HG03460 (cell line): ENCODE data around the gene VILL.
"Not testable (repeated sequence)": the region's sequence is repeated elsewhere in the genome, so short reads cannot be mapped to it uniquely, and the experiment has no call there.

Source experiments
- ATAC-seq: cut with Tn5 transposase; IDR thresholded peaks from one replicate; pipeline ENCODE4 v1.9.1; 2021; ENCODE audit not compliant: unreplicated experiment

Gene VILL

DNA sequence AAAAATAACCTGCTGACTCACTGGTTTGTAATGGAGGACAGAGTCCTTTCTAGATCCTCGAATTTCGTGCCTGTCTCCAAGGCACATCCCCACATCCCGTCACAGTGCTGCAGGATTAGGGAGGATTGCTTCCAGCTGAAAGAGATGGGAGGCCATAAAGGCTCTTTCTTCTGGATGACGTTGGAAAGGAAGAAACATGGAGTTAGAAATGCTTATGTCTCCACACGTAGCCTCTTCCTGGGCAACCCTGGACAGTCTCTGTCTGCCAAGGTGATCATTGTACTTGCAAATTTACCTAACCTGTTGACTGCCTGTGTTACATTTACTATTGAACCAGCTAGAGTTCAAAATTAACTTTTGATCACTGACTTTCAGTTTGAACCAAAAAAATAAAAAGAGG is 27.6 kb upstream of the VILL start:
- no peak for ATAC-seq

DNA sequence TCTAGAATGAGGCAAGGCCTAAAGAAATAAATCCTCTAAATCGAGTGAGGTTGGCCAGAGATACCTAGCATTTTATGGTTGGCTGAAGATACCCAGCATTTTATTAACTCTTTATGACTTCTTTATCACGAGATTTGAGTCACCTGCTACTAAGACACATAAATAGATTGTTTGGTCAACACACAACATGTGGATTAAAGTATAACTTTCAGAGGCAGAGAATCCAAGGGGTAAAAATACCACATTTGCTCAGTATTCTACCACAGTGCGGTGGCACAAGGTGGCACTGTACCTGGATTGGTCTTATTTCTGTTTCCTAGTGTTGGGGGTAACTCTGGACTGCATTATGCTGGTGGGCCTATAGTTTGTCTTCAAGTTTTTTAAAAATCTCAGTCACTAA is 27.0 kb upstream of the VILL start:
- no peak for ATAC-seq

DNA sequence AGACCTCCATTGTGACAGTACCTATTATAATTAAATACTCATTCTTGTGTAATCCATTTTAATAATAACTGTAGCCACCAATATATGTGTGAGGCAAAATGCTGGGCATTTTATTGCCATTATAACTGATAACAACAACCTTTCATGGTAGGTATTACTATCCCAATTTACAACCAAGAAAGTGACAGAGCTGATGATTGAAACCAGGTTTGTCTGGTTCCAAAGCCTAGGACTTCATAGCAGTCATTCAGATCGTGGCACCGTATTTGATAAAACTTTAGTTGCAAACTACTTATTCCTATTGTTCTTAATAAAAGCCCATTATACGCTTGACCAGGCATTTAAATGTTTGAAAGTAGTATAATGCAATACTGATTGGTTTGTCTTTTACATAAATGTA is 26.4 kb upstream of the VILL start:
- no peak for ATAC-seq

DNA sequence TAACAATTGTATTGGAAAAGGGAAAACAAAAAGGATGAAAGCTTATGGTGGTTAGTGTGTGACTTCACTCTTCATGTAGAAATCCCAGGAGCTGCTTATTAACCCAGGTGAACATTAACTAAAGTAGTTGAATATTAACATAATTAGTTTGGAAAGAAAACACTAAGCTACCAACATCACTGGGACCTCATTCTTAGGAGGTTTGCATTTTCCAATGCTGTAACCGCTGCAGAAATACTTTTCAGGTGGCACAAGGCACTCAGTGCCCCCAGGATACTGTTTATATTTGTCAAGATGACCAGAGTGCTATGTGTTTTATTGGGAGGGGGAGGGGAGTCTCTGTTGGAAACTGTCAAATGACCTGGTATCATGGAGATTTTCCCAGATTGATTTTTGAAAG is 25.9 kb upstream of the VILL start:
- no peak for ATAC-seq

DNA sequence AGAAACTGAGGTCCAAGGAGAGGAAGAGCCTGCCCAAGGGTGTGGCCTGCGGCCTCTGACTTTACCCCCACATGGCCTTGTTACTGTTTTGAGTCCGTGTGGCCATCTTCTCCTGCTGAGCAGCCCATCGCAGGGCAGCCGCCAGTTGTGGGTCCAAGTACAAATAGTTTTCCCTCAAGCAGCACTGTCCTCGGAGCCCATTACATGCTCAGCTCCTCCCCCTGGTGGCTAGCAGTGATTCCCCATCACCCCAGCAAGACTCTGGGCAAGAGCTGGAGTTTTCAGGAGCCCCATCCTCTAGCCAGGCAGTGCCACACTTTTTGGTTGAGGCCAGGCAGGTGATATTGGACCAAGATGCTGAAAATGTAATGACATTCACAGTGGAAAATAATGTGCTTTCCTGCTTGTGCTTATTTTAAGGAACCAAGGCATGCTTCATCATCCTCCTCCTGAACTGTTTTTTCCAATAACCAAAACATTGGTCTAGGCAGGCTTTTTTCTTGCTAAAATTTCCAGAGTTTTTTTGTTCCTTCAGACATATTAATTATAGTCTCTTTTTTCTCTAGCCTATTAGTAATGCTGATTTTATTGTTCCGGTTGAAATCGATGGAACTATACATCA is 23.2 kb upstream of the VILL start:
- ATAC-seq: peak; percentile 65

DNA sequence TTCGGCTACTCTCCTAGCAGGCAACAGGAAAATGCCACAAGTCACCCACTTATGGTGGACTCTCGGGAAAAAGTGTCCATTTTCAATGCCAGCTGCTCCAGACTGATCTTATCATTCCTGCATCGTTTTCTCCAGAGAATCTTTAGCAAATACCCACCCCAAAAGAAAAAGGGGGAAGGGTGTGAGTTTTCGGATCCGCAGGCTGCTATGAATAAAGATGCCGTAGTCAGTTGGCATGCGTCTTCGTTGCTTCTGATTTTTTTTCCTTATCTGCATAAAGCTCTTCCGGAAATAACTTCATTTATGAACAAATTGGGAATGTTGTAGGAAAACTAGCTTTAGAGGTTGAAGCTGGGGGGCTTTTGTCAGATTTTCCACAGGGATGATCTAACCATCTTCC is 22.4 kb upstream of the VILL start:
- no peak for ATAC-seq

DNA sequence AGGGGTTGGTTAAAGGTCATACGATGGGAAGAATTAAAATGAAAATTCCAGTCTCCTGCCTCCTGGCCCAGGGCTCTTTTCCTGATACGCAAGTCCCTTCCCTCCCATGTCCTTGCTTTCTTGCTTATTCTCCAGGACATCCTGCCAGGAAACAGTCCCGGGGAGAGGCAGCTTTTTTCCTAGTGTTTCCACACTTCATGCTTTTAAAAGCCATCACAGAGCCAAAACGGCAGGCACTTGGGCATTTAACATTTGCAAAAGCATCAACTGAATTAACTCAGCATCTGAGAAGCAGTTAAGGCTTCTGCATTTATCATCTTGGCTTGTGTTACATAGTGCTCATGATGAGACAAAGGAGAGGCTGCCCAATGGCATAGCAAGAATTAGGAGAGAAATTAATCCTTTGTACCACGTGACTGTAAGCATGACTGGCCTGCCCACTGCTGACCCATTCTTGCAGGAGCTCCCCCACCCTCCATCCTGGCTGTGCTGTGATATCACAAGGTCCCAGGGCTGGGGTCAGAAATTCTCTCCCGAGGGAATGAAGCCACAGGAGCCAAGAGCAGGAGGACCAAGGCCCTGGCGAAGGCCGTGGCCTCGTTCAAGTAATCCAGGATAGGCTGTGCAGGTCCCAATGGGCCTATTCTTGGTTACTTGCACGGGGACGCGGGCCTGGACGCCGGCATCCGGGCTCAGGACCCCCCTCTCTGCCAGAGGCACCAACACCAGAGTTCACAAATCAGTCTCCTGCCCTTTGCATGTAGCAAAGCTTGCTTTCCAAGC is 21.6 kb upstream of the VILL start:
- no peak for ATAC-seq

DNA sequence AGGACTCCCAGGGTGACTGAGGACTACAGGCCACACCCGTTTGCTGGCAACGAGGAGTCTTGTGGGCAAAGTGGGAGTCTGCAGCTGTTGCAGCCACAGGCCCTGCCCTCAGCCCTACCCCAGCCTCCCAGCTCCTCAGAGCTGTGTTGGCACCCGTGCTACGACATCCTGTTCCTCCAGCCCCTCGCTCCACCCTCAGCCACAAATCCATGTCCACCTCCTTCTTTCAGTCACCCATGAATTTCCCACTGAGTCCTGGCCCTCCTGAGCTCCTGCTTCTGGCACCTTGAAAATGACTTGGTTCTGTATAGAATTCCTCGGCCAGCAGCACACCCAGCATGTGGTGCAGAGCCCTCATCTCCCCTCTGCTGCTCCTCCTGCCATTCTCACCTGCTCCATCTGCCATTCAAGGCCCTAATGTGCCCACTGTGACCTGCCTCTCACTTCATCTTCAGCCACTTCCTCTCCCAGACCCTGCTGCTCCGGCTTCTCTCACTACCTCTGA is 20.9 kb upstream of the VILL start:
- ATAC-seq: no peak

DNA sequence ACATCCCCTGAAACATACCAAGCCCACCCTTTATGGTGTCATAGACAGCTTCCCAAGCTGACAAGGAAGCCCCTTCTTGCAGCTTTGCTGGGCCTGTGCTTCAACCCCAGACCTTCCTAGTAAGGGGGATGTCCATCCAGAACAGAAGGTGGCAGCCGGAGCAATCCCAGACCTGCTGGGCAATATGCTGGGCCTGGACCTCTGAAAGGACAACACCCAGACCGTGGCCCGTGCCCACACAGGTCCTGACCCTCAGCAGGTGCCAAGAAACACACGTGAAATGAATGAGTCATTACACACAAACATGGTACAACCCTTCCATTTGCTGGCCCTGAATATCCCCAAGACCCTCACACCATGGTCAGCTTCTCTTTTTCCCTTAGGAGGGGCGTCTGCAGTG is 19.8 kb upstream of the VILL start:
- ATAC-seq: no peak

DNA sequence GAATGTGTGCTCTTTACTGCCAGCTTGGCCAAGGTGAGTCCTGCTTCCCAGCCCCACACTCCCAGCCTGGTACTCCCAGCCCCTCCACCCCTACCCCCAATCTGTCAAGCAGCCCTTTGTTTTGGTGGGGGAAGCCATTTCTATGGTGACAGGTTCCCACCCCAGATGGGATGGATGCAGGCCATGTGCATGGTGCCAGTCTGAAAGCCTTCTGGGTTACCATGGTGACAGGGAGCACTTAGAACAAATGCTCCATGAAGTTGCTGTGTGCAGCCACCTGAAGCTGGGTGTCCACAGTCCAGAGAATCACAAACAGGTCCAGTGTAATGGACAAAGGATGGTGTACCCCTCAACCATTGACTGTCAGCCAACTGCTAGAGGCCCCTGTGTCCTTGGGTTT is 19.1 kb upstream of the VILL start:
- no peak for ATAC-seq

DNA sequence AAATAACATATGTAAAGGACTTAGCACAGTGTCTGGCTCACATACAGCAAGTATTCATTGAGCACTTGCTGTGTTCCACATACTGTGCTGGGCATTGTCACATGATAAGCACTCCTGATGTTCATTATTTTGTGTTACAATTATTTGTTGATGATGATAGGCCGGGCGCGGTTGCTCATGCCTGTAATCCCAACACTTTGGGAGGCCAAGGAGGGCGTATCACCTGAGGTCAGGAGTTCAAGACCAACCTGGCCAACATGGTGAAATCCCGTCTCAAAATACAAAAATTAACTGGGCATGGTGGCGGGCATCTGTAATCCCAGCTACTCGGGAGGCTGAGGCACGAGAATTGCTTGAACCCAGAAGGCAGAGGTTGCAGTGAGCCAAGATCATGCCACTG is 18.5 kb upstream of the VILL start:
- not testable (repeated sequence) for ATAC-seq

DNA sequence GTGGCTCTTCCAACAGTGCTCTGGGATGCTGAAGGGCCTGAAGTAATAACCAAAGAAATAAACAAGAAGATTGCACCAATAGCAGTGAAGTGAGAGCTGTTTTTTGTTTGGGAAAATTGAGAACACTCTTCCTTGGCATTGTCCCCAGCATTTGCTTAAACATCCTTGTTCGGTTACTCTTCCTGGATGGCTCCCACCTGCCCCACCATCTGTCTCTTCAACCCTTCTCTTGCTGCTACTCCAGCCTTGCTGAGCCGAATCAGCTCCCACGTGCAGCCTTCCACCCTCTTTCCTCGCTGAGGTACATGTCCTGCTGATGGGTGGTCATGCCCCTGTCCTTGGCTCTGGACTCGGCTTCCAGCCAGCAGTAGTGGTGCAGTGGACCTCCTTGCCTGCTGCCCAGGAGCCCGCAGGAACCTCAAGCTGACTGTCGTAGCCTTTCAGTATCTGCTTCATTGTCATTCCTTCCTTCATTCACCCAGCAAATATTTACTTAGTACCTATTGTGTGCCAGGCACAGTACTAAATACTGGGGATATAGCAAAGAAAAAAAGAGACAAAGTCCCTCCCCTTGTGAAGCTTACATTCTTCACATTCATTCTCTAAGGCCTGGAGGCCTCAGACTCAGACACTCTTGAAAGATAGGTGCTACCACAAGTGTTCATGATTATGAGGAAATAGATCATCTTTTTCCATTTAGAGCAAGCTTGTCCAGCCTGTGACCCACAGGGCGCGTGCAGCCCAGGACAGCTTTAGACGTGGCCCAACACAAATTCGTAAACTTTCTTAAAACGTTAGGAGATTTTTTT is 17.1 kb upstream of the VILL start:
- ATAC-seq: no peak

DNA sequence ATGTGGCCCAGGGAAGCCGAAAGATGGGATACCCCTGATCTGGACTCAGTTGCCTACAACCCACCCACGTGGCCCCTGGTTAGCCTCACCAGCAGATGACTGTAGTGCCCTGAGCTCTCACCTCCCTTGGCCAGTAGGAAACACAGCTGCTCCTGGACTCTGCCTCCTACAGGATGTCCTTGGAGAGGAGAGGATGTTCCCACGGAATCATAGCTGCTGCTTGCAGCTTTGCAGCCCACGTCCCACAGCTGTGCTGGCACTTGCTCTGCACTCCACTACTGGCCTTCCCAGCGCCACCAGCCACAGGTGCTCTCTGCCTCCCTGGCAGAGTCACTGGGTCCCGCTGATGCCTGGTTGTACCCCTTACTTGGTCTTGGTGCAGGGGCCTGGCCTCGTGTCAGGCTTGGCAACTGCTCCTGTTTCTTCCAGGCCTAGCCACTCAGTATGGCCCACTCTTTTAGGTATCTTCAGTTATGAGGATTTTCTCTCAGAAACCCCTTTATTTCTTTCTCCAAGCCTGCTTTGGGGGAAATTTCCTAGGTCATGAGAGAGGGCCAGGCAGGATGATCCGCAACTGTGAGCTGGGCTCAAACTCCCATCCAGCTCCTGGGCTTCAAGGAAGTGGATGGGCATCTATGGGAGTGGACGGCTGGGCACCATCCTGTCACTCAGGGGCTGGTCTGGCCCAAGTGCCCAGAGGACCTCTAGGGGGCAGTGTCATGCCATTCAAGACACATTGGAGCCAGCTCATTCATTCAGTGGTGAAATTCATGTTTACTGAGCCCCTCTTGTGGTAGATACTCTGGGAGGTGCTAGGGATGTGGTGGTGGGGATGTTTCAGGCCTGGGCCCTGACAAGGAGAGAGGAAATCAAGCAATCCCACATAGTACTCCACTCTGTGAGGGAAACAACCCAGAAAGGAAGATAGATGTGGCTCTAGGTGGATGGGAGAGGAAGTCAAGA is 16.2 kb upstream of the VILL start:
- ATAC-seq: peak; percentile 81

DNA sequence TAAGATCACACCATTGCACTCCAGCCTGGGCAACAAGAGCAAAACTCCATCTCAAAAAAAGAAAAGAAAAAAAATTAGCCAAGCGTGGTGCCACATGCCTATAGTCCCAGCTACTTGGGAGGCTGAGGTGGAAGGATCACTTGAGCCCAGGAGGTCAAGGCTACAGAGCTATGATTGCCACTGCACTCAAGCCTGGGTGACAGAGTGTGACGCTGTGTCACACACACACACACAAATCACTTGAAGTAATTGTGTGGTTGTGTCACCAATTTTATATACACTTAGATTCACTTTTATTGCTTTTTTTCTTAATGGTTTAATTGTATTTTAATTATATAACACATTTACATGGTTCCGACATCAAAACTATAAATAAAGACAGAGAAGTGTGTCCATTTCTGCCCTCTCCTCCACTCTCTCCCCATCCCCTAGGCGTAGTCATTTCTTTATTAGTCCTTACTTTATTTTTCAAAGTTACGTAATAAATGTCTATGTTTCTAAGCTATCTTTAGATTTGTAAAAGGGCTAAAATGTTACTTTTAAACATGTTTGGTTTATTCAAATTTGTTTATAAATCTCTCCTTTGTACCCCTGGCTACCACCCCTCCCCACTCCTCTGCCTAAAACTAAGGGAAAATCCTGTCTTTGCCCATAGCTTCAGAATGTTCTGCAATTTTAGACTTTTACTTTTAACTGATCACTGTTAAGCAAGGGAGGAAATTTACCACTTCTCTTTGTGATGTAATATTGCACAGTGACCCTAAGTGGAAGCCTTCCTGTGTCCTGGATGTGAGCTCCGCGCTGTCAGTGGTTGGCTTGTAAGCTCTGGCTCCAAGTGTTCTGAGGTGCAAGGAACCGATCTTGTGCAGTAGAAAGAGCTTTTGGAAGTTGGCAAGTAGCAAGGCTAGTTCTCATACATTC is 10.8 kb upstream of the VILL start:
- no peak for ATAC-seq

DNA sequence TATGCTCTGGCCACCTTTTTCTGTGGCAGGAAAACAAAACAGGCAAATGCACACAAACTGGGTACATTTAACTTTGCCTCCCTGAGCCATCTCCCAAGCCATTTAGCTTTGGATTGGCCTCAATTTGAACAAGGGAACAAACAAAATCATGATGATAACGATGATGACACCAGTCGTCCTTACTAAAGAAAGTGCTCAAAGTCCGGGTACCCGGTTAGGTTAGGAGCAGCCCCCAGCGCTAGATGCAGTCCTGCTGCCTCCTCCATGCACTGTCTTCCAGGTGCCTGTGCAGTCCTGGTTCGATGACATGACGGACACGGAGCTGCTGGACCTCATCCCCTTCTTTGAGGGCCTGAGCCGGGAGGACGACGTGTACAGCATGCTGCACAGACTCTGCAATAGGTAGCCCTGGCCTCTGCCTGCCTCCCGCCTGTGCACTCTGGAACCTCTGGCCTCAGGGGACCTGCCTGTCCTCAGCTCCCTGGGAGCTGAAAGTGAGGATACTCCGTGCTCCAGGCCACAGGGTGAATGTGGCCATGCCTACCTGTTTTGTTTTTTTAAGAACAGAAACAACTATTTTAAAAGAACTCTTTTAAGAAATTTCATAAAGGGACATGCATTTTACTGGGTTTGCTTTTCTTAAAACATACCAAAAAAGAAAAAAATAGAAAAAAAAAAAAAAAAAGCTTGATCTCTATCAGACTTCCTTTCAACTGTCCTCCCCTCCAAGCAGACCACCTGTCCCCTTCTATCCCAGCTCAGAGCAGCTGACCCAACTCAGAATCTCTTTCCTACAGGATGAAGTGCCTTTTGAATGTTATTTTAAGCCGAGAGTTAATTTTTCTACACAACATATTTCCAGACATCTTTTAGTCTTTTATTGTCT is 9.9 kb upstream of the VILL start:
- no peak for ATAC-seq

DNA sequence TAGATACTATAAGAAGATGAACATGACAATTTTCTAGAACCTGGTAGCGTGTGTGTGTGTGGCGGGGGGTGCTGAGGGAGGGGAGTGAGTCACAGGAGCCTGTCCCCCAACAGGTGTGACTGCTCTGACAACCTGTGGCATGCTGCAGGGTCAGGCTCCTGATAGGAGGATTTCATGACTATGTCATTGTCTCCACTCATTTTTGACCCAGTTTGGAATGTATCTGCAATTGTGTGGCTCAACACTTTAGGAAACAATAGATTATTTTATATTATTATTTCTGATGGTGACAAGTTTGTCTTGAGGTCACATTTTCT is 9.3 kb upstream of the VILL start:
- ATAC-seq: no peak

DNA sequence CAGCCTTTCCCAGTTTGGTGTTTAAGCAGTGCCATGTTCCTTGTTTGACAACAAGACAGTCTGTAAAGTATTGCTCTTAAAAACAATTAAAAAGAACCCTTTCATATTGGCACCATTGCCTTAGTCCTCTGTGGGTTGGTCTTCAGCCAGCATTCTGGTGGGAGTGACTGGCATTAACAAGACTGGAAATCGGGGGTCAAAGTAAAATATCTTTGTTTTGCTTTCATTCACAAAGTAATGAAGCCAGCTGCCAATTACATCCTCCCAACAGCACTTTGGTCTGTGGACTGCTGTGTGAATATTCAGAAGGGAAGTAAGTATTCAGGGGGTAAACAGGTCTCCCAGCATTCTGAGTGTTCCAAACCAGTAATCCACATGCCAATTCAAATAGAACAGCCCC is 8.3 kb upstream of the VILL start:
- no peak for ATAC-seq

DNA sequence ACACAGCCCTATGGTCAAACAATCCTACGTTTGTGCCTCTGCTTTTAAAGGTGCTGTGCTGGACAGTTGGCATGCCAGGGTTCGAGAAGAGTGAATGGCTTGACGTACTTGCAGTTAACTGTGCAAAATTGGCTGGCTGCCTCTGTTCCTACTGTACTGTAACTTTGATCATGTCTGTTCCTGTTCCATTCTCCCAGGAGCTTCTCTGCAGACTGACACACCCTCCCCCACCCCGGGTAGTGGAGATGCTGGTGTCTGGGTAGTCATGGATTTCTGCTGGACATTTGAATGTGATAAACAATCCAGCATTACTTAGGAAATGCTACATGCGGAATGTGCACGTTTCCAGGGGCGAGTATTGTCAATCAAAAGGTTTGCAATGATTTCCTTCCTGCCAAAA is 6.5 kb upstream of the VILL start:
- ATAC-seq: no peak

DNA sequence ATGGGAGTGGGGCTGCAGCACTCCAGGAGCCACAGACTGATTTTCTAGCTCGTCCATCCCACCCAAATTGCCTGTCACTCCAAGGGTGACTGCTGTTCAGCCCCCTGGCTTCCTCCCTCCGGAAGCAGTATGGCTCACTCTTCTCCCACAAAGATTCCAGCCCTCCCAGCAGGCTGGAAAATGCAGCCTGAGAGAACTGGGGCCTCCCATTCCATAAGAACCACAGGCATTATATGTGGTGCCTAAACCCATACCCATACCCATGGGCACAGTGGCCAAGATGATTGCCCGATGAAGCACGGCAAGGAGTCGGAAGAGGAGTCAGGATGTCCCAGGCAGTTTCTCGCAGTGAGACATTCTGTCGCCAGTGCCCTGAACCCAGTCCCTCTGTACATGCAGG is 6.0 kb upstream of the VILL start:
- no peak for ATAC-seq
